GM21367 (cell line): Measurements from ENCODE around the gene DEFB125.
"Not testable (repeated sequence)": the region's sequence is repeated elsewhere in the genome, so short reads cannot be mapped to it uniquely, and the experiment has no call there.

Experiments used
- ATAC-seq: cut with Tn5 transposase; IDR thresholded peaks from one replicate; pipeline ENCODE4 v1.9.1; 2021; ENCODE audit not compliant: unreplicated experiment

DEFB125 gene, protein sequence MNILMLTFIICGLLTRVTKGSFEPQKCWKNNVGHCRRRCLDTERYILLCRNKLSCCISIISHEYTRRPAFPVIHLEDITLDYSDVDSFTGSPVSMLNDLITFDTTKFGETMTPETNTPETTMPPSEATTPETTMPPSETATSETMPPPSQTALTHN

DNA sequence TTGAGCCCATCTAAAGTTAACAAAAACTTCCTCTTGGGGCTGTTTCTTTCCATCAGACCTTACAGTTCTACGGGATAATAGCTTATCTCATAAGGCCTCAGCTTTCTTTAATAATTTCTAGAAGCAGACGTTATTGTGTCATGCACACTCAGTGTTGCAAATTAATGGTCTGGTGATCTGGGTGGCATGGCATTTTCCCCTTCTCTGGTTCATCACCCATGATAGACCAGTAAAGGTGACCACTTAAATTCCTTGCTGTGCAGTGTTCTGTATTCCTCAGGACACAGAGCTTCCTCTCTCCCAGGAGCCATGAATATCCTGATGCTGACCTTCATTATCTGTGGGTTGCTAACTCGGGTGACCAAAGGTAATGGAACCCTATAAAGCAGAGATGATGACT is at the start of gene DEFB125:
Gene DEFB125 (plus strand): TSS at position 272 of the 400 bp plus-strand sequence. CDS start 38 bp downstream, at position 310.
- ATAC-seq, result no peak

DNA sequence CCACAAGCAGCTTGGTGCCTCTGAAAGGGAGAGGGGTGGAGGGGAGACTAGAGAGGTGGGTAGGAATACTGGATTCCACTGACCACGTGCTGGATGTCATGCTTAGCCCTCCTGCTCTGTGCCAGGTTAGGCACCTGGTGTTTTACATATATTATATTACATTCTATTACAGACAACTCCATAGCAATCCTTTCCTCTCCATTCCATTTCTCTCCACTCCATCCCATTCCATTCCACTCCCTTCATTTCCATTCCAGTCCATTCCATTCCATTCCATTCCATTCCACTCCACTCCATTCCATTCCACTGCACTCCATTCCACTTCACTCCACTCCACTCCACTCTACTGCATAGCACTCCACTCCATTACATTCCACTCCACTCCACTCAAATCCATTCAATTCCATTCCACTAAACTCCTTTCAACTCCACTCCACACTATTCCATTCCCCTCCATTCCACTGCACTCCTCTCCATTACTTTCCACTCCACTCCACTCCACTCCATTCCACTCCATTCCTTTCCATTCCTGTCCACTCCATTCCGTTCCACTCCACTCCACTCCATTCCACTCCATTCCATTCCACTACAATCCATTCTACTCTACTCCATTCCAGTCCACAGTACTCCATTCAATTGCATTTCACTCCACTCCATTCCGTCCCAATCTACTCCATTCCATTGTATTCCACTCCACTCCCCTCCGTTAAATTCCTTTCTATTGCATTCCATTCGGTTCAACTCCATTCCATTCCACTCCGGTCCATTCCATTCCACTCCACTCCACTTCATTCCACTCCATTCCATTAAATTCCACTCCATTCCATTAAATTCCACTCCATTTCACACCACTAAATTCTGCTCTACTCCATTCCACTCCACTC is 27.2 kb upstream of the DEFB125 start:
- ATAC-seq, result no peak

DNA sequence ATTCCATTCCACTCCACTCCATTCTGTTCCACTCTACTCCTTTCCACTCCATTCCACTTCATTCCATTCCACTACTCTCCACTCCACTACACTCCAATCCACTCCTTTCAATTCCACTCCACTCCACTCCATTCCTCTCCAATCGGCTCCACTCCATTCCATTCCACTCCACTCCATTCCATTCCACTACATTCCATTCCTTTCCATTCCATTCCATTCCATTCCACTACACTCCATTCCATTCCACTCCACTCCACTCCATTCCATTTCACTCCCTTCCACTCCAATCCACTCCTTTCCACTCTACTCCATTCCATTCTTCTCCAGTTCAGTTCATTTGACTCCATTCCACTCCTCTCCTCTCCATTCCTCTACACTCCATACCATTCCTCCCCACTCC is 26.2 kb upstream of the DEFB125 start:
- no peak for ATAC-seq

DNA sequence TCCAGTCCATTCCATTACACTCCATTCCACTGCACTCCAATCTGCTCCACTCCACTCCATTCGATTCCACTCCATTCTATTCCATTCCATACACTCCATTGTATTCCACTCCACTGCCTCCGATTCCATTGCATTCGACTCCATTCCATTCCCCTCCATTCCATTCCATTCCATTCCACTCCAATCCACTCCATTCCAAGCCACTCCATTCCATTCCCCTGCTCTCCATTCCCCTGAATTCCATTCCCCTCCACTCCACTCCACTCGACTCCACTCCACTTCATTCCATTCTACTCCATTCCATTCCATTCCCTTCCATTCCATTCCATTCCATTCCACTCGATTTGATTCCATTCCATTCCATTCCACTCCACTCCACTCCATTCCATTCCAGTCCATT is 25.7 kb upstream of the DEFB125 start:
- ATAC-seq, result no peak

- ATAC-seq, result no peak
Observed at GRCh38 chr20:62487-62886, 25.0 kb upstream of the DEFB125 start.

GRCh38 chr20:64026-64603 is 23.4 kb upstream of the DEFB125 start:
- no peak for ATAC-seq

DNA sequence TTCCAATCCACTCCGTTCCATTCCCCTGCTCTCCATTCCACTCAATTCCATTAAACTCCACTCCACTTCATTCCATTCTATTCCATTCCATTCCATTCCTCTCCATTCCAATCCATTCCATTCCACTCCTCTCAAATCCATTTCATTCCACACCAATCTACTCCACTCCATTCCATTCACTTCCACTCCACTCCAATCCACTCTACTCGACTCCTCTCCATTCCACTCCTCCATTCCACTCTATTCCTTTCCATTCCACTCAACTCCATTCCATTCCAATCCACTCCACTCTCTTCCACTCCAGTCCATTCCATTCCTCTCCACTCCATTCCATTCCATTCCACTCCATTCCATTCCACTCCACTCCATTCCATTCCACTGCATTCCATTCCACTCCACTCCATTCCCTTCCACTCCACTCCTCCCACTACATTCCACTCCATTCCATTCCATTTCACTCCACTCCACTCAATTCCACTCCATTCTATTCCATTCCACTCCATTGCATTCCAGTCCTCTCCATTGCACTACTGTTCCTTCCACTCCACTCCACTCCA is 22.6 kb upstream of the DEFB125 start:
- no peak for ATAC-seq

DNA sequence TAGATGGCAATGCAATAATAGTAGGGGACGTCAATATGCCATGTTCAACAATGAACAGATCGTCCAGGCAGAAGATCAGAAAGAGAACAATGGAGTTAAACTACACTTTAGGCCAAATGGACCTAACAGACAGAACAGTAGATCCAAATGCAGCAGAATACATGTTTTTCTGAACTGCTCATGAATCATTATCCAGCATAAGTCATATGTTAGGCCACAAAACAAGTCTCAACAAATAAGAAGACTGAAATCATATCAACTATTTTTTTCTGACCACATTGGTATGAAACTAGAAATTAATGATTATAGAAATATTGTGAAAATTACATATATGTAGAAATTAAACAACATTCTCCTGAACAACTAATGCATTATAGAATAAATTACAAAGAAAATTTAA is 10.2 kb upstream of the DEFB125 start:
- ATAC-seq, result no peak

DNA sequence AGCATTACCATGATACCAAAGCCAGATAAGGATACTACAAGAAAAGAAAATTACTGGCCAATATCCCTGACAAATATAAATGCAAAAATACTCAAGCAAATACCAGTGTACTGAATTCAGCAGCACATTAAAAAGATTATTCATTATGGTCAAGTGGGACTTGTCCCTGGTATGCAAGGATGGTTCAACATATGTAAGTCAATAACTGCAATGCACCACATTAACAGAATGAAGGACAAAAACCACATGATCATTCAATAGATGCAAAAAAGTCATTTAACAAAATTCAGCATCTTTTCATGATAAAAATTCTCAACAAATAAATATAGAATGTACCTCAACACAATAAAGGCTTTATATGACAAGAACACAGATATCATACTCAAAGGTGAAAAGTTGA is 9.1 kb upstream of the DEFB125 start:
- ATAC-seq, result no peak

DNA sequence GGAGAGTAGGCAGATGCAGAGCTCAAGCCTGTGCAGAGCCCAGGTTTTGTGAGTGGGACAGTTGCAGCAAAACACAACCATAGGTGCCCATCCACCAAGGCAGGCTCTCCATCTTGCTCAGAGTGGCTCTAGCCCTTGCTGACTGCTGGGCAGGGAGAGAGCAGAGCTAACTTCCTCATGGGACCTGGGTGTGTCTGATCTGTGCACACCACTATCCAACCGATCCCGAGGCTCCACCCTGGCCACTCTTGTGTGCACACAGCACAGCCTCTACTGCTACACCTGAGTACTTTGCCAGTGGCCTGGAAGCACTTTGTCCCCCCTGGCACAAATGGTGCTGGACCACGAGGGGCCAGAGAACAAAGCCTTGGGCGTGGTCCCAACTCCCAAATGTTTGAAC is 7.9 kb upstream of the DEFB125 start:
- ATAC-seq, result no peak

- no peak for ATAC-seq
Observed at GRCh38 chr20:90651-91050, 3.2 kb downstream of the DEFB125 start.

DNA sequence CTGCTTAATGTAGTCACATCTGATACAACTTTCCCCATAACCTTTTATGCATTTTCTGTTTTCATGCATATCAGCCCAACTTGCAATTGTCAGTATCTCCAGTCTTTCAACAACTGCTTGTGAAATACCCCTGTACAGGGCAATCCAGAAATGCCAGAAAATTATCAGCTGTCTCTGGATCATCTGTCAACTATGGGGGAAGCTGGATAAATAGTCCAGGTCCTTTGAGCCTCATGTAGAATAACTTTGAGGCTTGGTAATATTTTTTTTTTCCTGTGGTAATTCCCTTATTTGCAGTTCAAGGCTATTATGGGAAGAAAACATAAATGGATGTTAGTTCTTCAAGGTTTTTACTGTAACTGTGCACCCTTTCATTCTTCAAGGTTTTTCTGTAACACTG is 6.2 kb downstream of the DEFB125 start:
- ATAC-seq, result no peak

DNA sequence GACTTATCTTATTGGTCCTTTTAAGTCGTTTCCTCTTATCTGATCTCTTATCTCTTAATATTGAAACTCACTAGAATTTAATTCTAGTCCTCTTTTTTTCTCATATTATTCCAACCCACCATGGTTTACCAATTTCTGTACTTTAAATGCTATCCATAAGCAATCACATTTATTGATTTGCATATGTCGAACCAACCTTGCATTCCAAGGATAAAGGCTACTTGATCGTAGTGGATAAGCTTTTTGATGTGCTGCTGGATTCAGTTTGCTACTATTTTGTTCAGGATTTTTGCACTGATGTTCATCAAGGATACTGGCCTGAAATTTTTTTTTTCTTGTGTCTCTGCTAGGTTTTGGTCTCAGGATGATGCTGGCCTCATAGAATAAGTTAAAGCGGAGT is 7.7 kb downstream of the DEFB125 start:
- ATAC-seq, result no peak

GRCh38 chr20:97691-98090 is 10.2 kb downstream of the DEFB125 start:
- ATAC-seq, result not testable (repeated sequence)

- ATAC-seq, result no peak
Observed at GRCh38 chr20:101975-102374, 14.5 kb downstream of the DEFB125 start.

GRCh38 chr20:103456-103855 is 16.0 kb downstream of the DEFB125 start:
- ATAC-seq, result no peak

DNA sequence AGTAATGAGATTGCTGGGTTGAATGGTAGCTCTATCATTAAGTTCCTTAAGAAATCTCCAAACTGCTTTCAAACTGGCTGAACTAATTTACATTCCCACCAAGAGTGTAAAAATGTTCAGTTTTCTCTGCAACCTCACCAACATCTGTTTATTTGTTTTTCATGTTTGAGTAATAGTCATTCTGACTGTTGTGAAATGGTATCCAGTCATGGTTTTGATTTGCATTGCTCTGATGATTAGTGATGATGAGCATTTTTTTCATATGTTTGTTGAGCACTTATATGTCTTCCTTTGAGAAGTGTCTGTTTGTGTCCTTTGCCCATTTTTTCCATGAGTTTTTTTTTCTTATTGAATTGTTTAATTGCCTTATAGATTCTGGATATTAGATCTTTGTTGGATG is 24.9 kb downstream of the DEFB125 start:
- ATAC-seq, result no peak

GRCh38 chr20:117518-117917 is 30.0 kb downstream of the DEFB125 start:
- ATAC-seq, result no peak

GRCh38 chr20:129786-130323 is 42.4 kb downstream of the DEFB125 start:
- ATAC-seq, result not testable (repeated sequence)

DNA sequence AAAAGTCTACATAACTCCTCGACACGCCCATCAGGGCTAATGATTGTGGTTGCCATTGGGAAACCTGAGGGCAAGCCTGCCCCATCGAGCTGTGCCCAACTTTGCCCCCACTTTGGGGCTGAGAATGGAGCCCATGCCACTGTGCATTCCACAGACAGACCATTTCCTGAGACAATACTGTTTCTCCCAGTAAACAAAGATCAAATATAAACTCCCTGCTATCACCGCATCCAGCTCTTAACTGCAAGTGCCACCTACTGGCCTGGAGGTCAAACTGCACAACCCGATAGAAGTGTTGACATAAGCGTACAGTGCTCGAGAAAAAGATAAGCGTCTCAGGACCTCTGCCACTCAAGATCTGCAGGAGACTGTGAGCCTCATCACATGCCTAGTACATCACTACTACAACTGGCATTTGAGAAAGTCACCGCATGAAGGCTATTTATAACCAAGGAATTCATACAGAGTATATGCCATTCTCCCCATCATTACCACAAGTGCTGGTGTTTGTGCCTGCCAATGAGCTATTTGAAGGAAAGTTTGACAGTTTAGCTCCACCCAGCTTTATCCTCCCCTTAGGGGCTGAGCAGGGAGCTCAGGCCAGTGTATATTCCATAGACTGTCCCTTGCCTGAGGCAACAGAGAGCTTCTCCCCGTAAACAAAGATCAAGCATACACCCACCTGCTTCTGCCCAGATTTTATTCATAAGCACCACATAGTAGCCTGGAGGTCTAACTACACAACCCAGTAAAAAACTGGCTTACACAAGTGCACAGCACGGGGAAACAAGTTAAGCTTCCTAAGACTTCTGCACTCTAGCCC is 50.4 kb downstream of the DEFB125 start:
- no peak for ATAC-seq

- no peak for ATAC-seq
Observed at GRCh38 chr20:142290-142689, 54.8 kb downstream of the DEFB125 start, which contains the start of gene DEFB126. DEFB126 (plus strand) TSS chr20:142590; CDS start chr20:142629, 39 bp downstream.
